Astrocyte of the cerebellum (primary cell): Measurements from ENCODE around the gene MAN2A2.
A peak's percentile ranks its signal among the peaks of the same experiment; 100 is the strongest.

Experiments
- DNase-seq: peaks from one replicate; pipeline ENCODE4 v3.0.0-alpha.2; 2011; ENCODE audit warnings: low read depth
- H3K4me3 ChIP-seq: 2 replicates; pipeline ENCODE4 v1.5.1; 2011; ENCODE audit warnings: mild to moderate bottlenecking, low read depth, low read length, moderate library complexity
- CTCF ChIP-seq: IDR thresholded peaks from 2 replicates; pipeline ENCODE4 v1.5.1; 2012; ENCODE audit warnings: low read length, low read depth, moderate library complexity, mild to moderate bottlenecking; ENCODE audit errors: missing control alignments
- in situ Hi-C: cut with HindIII; loops from 2 replicates; pipeline ENCODE4 v1.10.0; 2017; ENCODE audit warnings: low sequenced_read_pairs

Gene MAN2A2

DNA sequence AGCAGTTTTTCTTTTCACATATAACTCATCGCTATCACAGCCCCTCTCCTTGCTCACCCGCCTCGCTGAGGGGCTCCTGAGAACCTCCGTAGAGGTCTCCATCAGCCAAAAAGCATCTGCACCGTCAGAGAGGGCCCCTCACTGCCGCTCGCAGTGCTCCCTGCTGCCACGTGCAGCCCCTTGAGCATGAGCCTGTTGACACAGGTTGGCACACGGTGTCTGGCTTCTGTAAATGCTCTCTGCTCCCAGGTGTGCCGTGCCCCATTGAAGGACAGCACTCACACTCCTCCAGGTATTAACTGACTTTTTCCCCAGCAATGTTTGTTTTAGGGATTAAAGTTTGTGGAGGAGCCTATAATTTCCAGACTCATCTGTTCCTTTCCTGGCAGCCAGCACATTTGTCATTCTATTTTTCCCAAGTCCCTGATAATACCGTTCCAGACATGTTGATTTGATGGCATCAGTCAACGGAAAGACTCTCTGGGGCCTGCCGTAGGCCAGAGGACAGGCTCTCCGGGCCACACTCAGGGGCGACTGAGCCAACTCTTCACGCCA, 36.9 kb upstream of the MAN2A2 start:
- H3K4me3 ChIP-seq = no peak overlapping the region
- in situ Hi-C loops = no loop called here
- DNase-seq = no peak
- no peak for TF ChIP-seq CTCF

GRCh38 chr15:90866800-90867199, 36.3 kb upstream of the MAN2A2 start:
- no peak overlapping the region for H3K4me3 ChIP-seq
- TF ChIP-seq CTCF = no peak
- in situ Hi-C loops = no loop called here
- no peak for DNase-seq

DNA sequence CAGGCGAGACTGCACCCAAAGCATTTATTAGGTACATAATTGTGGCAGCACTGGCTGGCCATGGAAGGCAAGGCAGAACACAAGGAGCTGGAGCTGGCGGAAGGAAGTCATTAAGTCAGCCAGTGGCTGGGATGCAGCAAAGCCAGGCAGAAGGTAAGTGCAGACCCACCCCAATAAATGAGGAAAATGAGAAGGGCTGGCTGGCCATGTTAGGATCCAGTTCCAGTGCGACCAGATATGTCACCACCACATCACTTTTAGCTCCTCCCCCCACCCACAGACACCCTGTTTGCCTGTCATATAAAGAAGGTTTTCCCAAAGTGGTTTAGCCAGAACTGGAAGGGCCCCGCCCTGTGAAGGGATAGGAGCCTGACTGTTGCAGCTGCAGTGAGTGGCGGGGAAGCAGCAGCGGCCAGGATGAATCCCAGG, 34.8 kb upstream of the MAN2A2 start, which contains the start of gene FURIN:
Gene FURIN, plus strand, starts transcription at position 328 of the 429 bp plus-strand sequence. CDS start 7,153 bp downstream, outside the sequence.
- no peak for TF ChIP-seq CTCF
- H3K4me3 ChIP-seq = no peak within 1 kb of the TSS
- no peak for DNase-seq
- in situ Hi-C loops = no loop called here

DNA sequence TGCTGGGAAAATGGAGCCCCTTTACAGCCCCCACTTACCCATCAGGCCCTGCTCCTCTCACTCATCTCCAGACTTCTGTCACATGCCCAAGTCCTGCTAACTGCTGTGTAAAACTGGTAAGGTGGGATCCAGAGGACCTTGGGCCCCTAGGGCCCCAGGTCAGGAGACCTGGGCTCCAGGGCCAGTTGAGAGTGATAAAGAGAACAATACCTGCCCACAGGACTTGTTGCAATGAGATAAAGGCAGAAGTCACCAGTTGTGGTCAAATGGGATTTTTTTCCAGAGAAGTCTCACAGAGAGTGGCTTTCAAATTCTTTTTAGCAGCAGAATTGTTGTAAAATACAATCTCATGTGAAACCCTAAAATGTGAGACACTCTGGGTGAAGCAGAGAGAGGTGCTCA, 34.0 kb upstream of the MAN2A2 start:
- H3K4me3 ChIP-seq = no peak overlapping the region
- TF ChIP-seq CTCF = no peak
- in situ Hi-C loops = no loop called here
- DNase-seq = no peak

DNA sequence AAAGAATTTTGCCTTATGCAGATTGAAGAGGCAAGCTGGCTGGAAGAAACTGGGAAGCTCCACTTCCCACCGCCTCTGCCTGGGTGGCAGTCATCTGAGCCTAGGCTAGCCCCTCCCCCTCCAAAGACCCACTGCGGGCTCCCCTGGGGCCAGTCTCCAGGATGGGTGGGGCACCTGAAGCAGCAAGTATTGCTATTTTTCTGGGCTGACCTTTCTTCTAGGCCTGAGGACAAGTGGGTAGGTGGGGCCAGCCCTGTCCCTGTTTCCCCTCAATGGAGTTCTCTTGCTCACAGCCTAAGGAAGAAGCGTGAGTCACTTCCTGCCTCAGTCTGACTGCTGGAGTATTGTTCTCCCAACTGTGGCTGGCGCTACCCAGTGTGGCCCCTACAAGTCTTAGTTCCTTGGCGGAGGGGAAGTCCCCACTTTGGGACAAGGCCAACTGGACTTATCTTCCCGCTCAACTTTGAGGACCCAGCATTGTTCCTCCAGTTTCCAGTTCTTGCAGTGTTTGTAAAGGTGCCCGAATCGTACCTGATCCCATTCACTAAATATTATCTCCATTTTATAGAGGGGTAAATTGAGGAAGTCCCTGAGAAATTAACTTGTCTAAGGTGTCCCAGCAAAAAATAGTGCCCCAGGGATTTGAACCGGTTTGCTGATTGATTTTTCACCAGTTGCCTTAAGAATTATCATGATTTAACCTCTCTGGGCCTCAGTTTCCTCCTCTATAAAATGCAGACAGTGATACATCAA, 33.3 kb upstream of the MAN2A2 start:
- DNase-seq = no peak
- H3K4me3 ChIP-seq = no peak overlapping the region
- in situ Hi-C loops = no loop called here
- TF ChIP-seq CTCF = no peak

DNA sequence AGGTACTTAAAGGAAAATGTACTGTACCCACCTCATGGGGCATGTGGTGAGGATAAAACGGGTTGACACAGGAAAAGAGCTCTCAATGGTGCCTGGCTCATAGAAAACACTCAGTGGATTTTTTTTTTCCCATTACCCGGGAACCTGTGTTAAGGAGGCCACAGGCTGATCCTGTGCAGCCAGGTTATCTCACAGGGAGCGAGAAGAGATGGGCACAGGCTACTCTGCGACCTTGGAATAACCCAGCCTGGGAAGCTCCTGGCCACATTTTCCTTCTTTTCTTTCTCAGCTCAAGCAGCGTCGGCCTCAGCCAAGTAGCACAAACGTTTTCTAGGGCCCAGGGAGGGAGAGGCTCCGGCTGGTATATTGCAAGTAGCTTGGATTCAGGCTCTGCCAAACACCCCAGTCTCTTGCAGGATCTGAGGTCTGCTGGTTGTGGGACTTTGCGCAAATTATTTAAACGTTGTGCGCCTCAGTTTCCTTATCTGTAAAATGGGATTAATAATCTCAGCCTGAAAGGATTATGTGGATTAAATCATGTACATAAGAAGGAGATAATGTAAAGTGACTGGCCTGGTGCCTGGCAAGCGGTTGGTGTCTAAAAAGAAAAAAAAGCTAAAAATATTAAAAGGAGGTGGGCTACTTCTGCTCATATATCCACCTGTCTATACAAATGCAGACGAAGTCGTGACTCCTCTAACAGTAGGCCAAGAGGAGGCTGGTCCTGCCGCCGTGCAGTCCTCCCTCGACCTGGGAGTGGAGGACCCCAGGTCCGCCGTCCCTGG, 32.6 kb upstream of the MAN2A2 start:
- no peak for DNase-seq
- H3K4me3 ChIP-seq = peak overlapping the region; percentile 64
- in situ Hi-C loops = no loop called here
- TF ChIP-seq CTCF = no peak
